OCI-LY7 (cell line): Measurements from ENCODE around the gene ARHGAP18. TPM values are rescaled to one million over a fixed set of nuclear protein-coding genes. Genes with fewer than 3 reads are reported as not detected.
A peak's percentile ranks its signal among the peaks of the same experiment; 100 is the strongest.

ENCODE experiments used
- BruUV-seq: library from RNA; stranded (reverse); fragments of 400-500 nt; replicated peaks from 2 replicates; lab custom pipeline; 2021; lab: Mats Ljungman, UMichigan
- CTCF ChIA-PET: fragments of 300-600 bp; sonication (Branson Sonifier 250); formaldehyde crosslinking; loops from one replicate; lab custom pipeline; 2022; ENCODE audit warnings: antibody characterized with exemption; ENCODE audit not compliant: unreplicated experiment; lab: Charles Lee
- POLR2A ChIA-PET: fragments of 300-600 bp; sonication (Branson Sonifier 250); formaldehyde crosslinking; loops from one replicate; lab custom pipeline; 2022; ENCODE audit warnings: antibody characterized with exemption; lab: Charles Lee
- DNase-seq: peaks from one replicate; pipeline ENCODE4 v3.0.0-alpha.2; 2015; ENCODE audit warnings: low spot score
- H2AFZ ChIP-seq: fragments of 200-600 bp; sonication (generic), shearing (Covaris generic); 2 replicates; pipeline ENCODE4 v1.6.1; 2014; ENCODE audit warnings: mild to moderate bottlenecking, antibody characterized with exemption, low read length, moderate library complexity
- H3K27ac ChIP-seq: fragments of 200-600 bp; sonication (generic); 2 replicates; pipeline ENCODE4 v1.5.1; 2014; ENCODE audit warnings: mixed run types, low read depth, mild to moderate bottlenecking, moderate library complexity, low read length, inconsistent platforms; ENCODE audit not compliant: poor library complexity, severe bottlenecking
- H3K36me3 ChIP-seq: fragments of 200-600 bp; sonication (generic); 2 replicates; pipeline ENCODE4 v1.6.1; 2014; ENCODE audit warnings: mild to moderate bottlenecking, antibody characterized with exemption, low read length, moderate library complexity, mixed read lengths; ENCODE audit not compliant: insufficient read depth
- H3K4me1 ChIP-seq: fragments of 200-600 bp; sonication (generic); 2 replicates; pipeline ENCODE4 v1.5.1; 2014; ENCODE audit warnings: mild to moderate bottlenecking, low read length; ENCODE audit not compliant: insufficient read depth, poor library complexity, severe bottlenecking
- H3K4me2 ChIP-seq: fragments of 200-600 bp; sonication (generic); 2 replicates; pipeline ENCODE4 v1.6.1; 2014; ENCODE audit warnings: mild to moderate bottlenecking, low read length
- H3K4me3 ChIP-seq: fragments of 200-600 bp; sonication (generic); 2 replicates; pipeline ENCODE4 v1.5.1; 2014; ENCODE audit warnings: mild to moderate bottlenecking, low read depth, low read length; ENCODE audit not compliant: poor library complexity, severe bottlenecking
- H3K79me2 ChIP-seq: fragments of 200-600 bp; sonication (generic); 2 replicates; pipeline ENCODE4 v1.6.1; 2016; ENCODE audit warnings: low read depth, mild to moderate bottlenecking, low read length, moderate library complexity, mixed read lengths; ENCODE audit not compliant: insufficient read depth
- H3K9me2 ChIP-seq: fragments of 200-600 bp; sonication (generic); 2 replicates; pipeline ENCODE4 v1.6.1; 2016; ENCODE audit warnings: mild to moderate bottlenecking, low read length, mixed read lengths; ENCODE audit not compliant: insufficient read depth
- H3K9me3 ChIP-seq: fragments of 200-600 bp; sonication (generic); 2 replicates; pipeline ENCODE4 v1.6.1; 2014; ENCODE audit warnings: mild to moderate bottlenecking, mixed run types, low read length, mixed read lengths
- H4K20me1 ChIP-seq: fragments of 200-600 bp; sonication (generic); 2 replicates; pipeline ENCODE4 v1.6.1; 2014; ENCODE audit warnings: mild to moderate bottlenecking, antibody characterized with exemption, low read length, moderate library complexity, mixed read lengths; ENCODE audit not compliant: insufficient read depth
- CTCF ChIP-seq: fragments of 200-600 bp; sonication (generic); conservative IDR thresholded peaks from 2 replicates; pipeline ENCODE4 v1.5.1; 2014; ENCODE audit warnings: mild to moderate bottlenecking, antibody characterized with exemption, low read length, moderate library complexity, mixed read lengths
- EZH2phosphoT487 ChIP-seq: fragments of 200-600 bp; sonication (generic); IDR thresholded peaks from 2 replicates; pipeline ENCODE4 v1.6.1; 2018; ENCODE audit warnings: low read depth, borderline replicate concordance, mild to moderate bottlenecking, mixed run types, antibody characterized with exemption, low read length, moderate library complexity, mixed read lengths
- intact Hi-C: fragments of 100-400 bp; cut with micrococcal nuclease; formaldehyde crosslinking; loops from one replicate; pipeline ENCODE4 v1.10.0; 2022; ENCODE audit not compliant: unreplicated experiment
- total RNA-seq, 2 experiments: library from RNA; depleted of rRNA in 1 of 2; stranded (reverse); fragments of >200 nt in 1 of 2; shearing (Covaris generic) in 1 of 2; gene quantifications; 2 replicates each; pipeline ENCODE4 v1.2.3, GENCODE V29; 2014 to 2022

ARHGAP18 gene
- total RNA-seq, 2 experiments from 2014 or later: 4.8 to 7.5 TPM

- H3K27ac ChIP-seq: no peak overlapping the region
- H3K9me2 ChIP-seq: no peaks in the 10 kb centered on the region
- no peaks in the 10 kb centered on the region for H4K20me1 ChIP-seq
- POLR2A ChIA-PET: interaction anchor here (0.6 to 2.6 kb wide), 22 partner anchors 10 to 157 kb away, joined by 3 to 17 read pairs (median 4); no protein-coding TSS in a partner anchor
- no TSS peak for BruUV-seq
- H3K79me2 ChIP-seq: no peaks in the 10 kb centered on the region
- peak; percentile 77 for DNase-seq
- intact Hi-C loops: loop anchor here (1.0 to 5.0 kb wide), 4 partner anchors 101 to 422 kb away; no protein-coding TSS in a partner anchor
- H3K36me3 ChIP-seq: no peaks in the 10 kb centered on the region
- H3K4me3 ChIP-seq: no peak overlapping the region
- CTCF ChIA-PET: interaction anchor here (1.1 to 3.2 kb wide), 4 partner anchors 126 to 144 kb away, joined by 3 to 16 read pairs (median 4); no protein-coding TSS in a partner anchor
- peak overlapping the region; percentile 21; the same call in 1 of the 2 replicates for H2AFZ ChIP-seq
- no peaks in the 10 kb centered on the region for H3K9me3 ChIP-seq
- peaks cover 12% of the 10 kb centered on the region for H3K4me1 ChIP-seq
- no peak overlapping the region for H3K4me2 ChIP-seq
- TF ChIP-seq CTCF: peak; percentile 98
- TF ChIP-seq EZH2phosphoT487: no peak
These were observed 111.5 kb downstream of the ARHGAP18 start for GRCh38 chr6:129598244-129599187.

- Histone ChIP-seq H3K9me2 (no peaks in the 10 kb centered on the region), H3K4me1 (peaks cover 12% of the 10 kb centered on the region), H3K27ac (no peak overlapping the region), H3K36me3 (no peaks in the 10 kb centered on the region), H3K4me2 (peak overlapping the region; percentile 13; the same call in 1 of the 2 replicates), H3K79me2 (no peaks in the 10 kb centered on the region), H3K4me3 (no peak overlapping the region), H3K9me3 (no peaks in the 10 kb centered on the region), H4K20me1 (no peaks in the 10 kb centered on the region), H2AFZ (0 out of 2 replicates have a peak overlapping the region, but pooled peaks have one; percentile 18)
- intact Hi-C loops: loop anchor here (5.0 kb wide), 2 partner anchors 100 to 340 kb away; no protein-coding TSS in a partner anchor
- ChIA-PET CTCF (interaction anchor here (1.1 to 3.2 kb wide), 4 partner anchors 127 to 146 kb away, joined by 3 to 16 read pairs (median 4); no protein-coding TSS in a partner anchor), POLR2A (interaction anchor here (0.5 to 2.6 kb wide), 22 partner anchors 11 to 1215 kb away, joined by 3 to 17 read pairs (median 4); no protein-coding TSS in a partner anchor)
- no peak for TF ChIP-seq EZH2phosphoT487
- no peak for TF ChIP-seq CTCF
- DNase-seq: peak; percentile 51
- BruUV-seq: no TSS peak
These were observed 112.8 kb downstream of the ARHGAP18 start for GRCh38 chr6:129597023-129597713.
